CD8-positive, alpha-beta memory T cell (primary cell): ENCODE data around the gene ECT2L. TPM values are rescaled to one million over a fixed set of nuclear protein-coding genes. Genes with fewer than 3 reads are reported as not detected.

Source experiments
- CTCF ChIA-PET: fragments of 350-600 bp; sonication (Branson Sonifier 250); formaldehyde crosslinking; loops from one replicate; lab custom pipeline; 2021; ENCODE audit warnings: antibody characterized with exemption; lab: Charles Lee
- POLR2A ChIA-PET: fragments of 350-600 bp; sonication (Branson Sonifier 250); formaldehyde crosslinking; loops from one replicate; lab custom pipeline; 2021; ENCODE audit warnings: antibody characterized with exemption; lab: Charles Lee
- DNase-seq, 5 donors: peaks; one replicate each; pipeline versions ENCODE4 v3.0.0 to v3.0.0-alpha.2; 2020 to 2022; ENCODE audit warnings: mixed read lengths in 1 of 5
- H3K27ac ChIP-seq: one replicate; pipeline ENCODE4 v1.7.0; 2013; ENCODE audit warnings: low read depth, mild to moderate bottlenecking, low read length, moderate library complexity
- H3K27me3 ChIP-seq: 2 replicates; pipeline ENCODE4 v1.7.0; 2013; ENCODE audit warnings: low read length, mild to moderate bottlenecking; ENCODE audit not compliant: insufficient read depth, poor library complexity, severe bottlenecking
- H3K36me3 ChIP-seq: 2 replicates; pipeline ENCODE4 v1.7.0; 2013; ENCODE audit warnings: mild to moderate bottlenecking, low read length, moderate library complexity; ENCODE audit not compliant: insufficient read depth
- H3K4me1 ChIP-seq: 2 replicates; pipeline ENCODE4 v1.7.0; 2013; ENCODE audit warnings: mild to moderate bottlenecking, low read length, moderate library complexity; ENCODE audit not compliant: insufficient read depth
- H3K4me3 ChIP-seq: 2 replicates; pipeline ENCODE4 v1.7.0; 2013; ENCODE audit warnings: mild to moderate bottlenecking, low read length
- H3K9me3 ChIP-seq: 2 replicates; pipeline ENCODE4 v1.7.0; 2013; ENCODE audit warnings: mild to moderate bottlenecking, low read length
- H3K27ac Mint-ChIP-seq, 8 donors: one replicate each; pipeline ENCODE4 v1.8.0; 2020 to 2021; ENCODE audit warnings: mixed read lengths in 8 of 8, mild to moderate bottlenecking in 6 of 8, inconsistent platforms in 3 of 8, moderate library complexity in 3 of 8
- H3K27me3 Mint-ChIP-seq, 2 donors: one replicate each; pipeline ENCODE4 v1.8.0; 2020 to 2021; ENCODE audit warnings: mixed read lengths in 2 of 2, mild to moderate bottlenecking in 1 of 2, moderate library complexity in 1 of 2
- H3K36me3 Mint-ChIP-seq, 3 donors: one replicate each; pipeline ENCODE4 v1.8.0; 2020 to 2021; ENCODE audit warnings: mixed read lengths in 3 of 3, inconsistent platforms in 1 of 3, mild to moderate bottlenecking in 1 of 3
- H3K4me1 Mint-ChIP-seq, 3 donors: one replicate each; pipeline ENCODE4 v1.8.0; 2020 to 2021; ENCODE audit warnings: mixed read lengths in 3 of 3, inconsistent platforms in 1 of 3, mild to moderate bottlenecking in 1 of 3
- H3K4me3 Mint-ChIP-seq, 7 donors: one replicate each; pipeline ENCODE4 v1.8.0; 2020 to 2021; ENCODE audit warnings: mixed read lengths in 7 of 7, mild to moderate bottlenecking in 6 of 7, moderate library complexity in 4 of 7, inconsistent platforms in 2 of 7
- H3K9me3 Mint-ChIP-seq, 5 donors: one replicate each; pipeline ENCODE4 v1.8.0; 2020 to 2022; ENCODE audit warnings: mixed read lengths in 5 of 5, mild to moderate bottlenecking in 3 of 5, moderate library complexity in 2 of 5, inconsistent platforms in 1 of 5
- polyA plus RNA-seq: library from polyadenylated mRNA; unstranded; fragments of 300-500 nt; fragmentation: Illumina TruSeq; gene quantifications from one replicate; pipeline ENCODE4 v1.2.3, GENCODE V29; 2021
- total RNA-seq, 2 experiments: library from RNA; stranded (reverse); gene quantifications; one replicate each; pipeline ENCODE4 v1.2.3, GENCODE V29; 2021

Gene ECT2L
- total and polyA plus RNA-seq, 3 experiments from 2014 or later: 0.09 TPM; not detected in 2

- no peaks in the 10 kb centered on the region for H3K27me3 ChIP-seq
- Mint-ChIP-seq H3K4me3 (no peak overlapping the region), H3K36me3 (no peaks in the 10 kb centered on the region), H3K27me3 (no peaks in the 10 kb centered on the region), H3K27ac (no peak overlapping the region), H3K4me1 (peaks cover 0 to 6% (median 6%) of the 10 kb centered on the region in 3 donors), H3K9me3 (no peaks in the 10 kb centered on the region)
- H3K36me3 ChIP-seq: no peaks in the 10 kb centered on the region
- H3K4me3 ChIP-seq: no peak overlapping the region
- POLR2A ChIA-PET: no interaction called here
- no peak overlapping the region for H3K27ac ChIP-seq
- CTCF ChIA-PET: no interaction called here
- H3K4me1 ChIP-seq: no peaks in the 10 kb centered on the region
- no peaks in the 10 kb centered on the region for H3K9me3 ChIP-seq
- no peak for DNase-seq
These were observed 25.6 kb downstream of the ECT2L start for GRCh38 chr6:138821519-138821918.

- POLR2A ChIA-PET: no interaction called here
- no peaks in the 10 kb centered on the region for H3K36me3 ChIP-seq
- no peaks in the 10 kb centered on the region for H3K9me3 Mint-ChIP-seq
- no peaks in the 10 kb centered on the region for H3K27me3 ChIP-seq
- peak overlapping the region in 1 of 8 donors; percentile 40 for H3K27ac Mint-ChIP-seq
- H3K4me1 ChIP-seq: no peaks in the 10 kb centered on the region
- peaks cover 0 to 6% (median 6%) of the 10 kb centered on the region in 3 donors for H3K4me1 Mint-ChIP-seq
- DNase-seq: peak in 1 of 5 donors; percentile 42
- peaks cover 0 to 4% (median 0%) of the 10 kb centered on the region in 3 donors for H3K36me3 Mint-ChIP-seq
- H3K9me3 ChIP-seq: no peaks in the 10 kb centered on the region
- H3K27me3 Mint-ChIP-seq: peaks cover 0 to 2% of the 10 kb centered on the region in 2 donors
- no peak overlapping the region for H3K27ac ChIP-seq
- CTCF ChIA-PET: no interaction called here
- H3K4me3 Mint-ChIP-seq: no peak overlapping the region
- no peak overlapping the region for H3K4me3 ChIP-seq
These were observed 28.7 kb downstream of the ECT2L start for GRCh38 chr6:138824482-138825144.

GRCh38 chr6:138830248-138830647, 34.4 kb downstream of the ECT2L start:
- Histone ChIP-seq H3K36me3 (no peaks in the 10 kb centered on the region), H3K4me3 (no peak overlapping the region), H3K27me3 (no peaks in the 10 kb centered on the region), H3K4me1 (no peaks in the 10 kb centered on the region), H3K27ac (no peak overlapping the region), H3K9me3 (no peaks in the 10 kb centered on the region)
- H3K4me1 Mint-ChIP-seq: no peaks in the 10 kb centered on the region
- peaks cover 0 to 2% of the 10 kb centered on the region in 2 donors for H3K27me3 Mint-ChIP-seq
- peak overlapping the region in 1 of 8 donors; percentile 52 for H3K27ac Mint-ChIP-seq
- CTCF ChIA-PET: no interaction called here
- POLR2A ChIA-PET: no interaction called here
- H3K4me3 Mint-ChIP-seq: no peak overlapping the region
- H3K9me3 Mint-ChIP-seq: peaks cover 0 to 2% (median 0%) of the 10 kb centered on the region in 5 donors
- no peak for DNase-seq
- peaks cover 0 to 4% (median 2%) of the 10 kb centered on the region in 3 donors for H3K36me3 Mint-ChIP-seq

- Mint-ChIP-seq H3K9me3 (peaks cover 0 to 2% (median 0%) of the 10 kb centered on the region in 5 donors), H3K4me3 (no peak overlapping the region), H3K27ac (no peak overlapping the region), H3K27me3 (peaks cover 0 to 2% of the 10 kb centered on the region in 2 donors), H3K4me1 (no peaks in the 10 kb centered on the region), H3K36me3 (peaks cover 0 to 2% (median 0%) of the 10 kb centered on the region in 3 donors)
- H3K4me3 ChIP-seq: no peak overlapping the region
- POLR2A ChIA-PET: no interaction called here
- CTCF ChIA-PET: no interaction called here
- H3K27ac ChIP-seq: no peak overlapping the region
- DNase-seq: no peak
- H3K27me3 ChIP-seq: no peaks in the 10 kb centered on the region
- no peaks in the 10 kb centered on the region for H3K9me3 ChIP-seq
- no peaks in the 10 kb centered on the region for H3K4me1 ChIP-seq
- H3K36me3 ChIP-seq: no peaks in the 10 kb centered on the region
These were observed 36.3 kb downstream of the ECT2L start for GRCh38 chr6:138832182-138832581.

GRCh38 chr6:138833816-138834539, 38.1 kb downstream of the ECT2L start:
- H3K27me3 Mint-ChIP-seq: no peaks in the 10 kb centered on the region
- H3K36me3 Mint-ChIP-seq: peaks cover 0 to 2% (median 0%) of the 10 kb centered on the region in 3 donors
- DNase-seq: no peak
- H3K27me3 ChIP-seq: no peaks in the 10 kb centered on the region
- H3K4me3 ChIP-seq: no peak overlapping the region
- H3K27ac Mint-ChIP-seq: no peak overlapping the region
- H3K27ac ChIP-seq: no peak overlapping the region
- no peaks in the 10 kb centered on the region for H3K36me3 ChIP-seq
- H3K4me3 Mint-ChIP-seq: no peak overlapping the region
- CTCF ChIA-PET: interaction anchor here (1.1 kb wide), 1 partner anchor 154 kb away, joined by 3 read pairs; the partner anchor contains the start of gene REPS1
- POLR2A ChIA-PET: no interaction called here
- H3K9me3 ChIP-seq: no peaks in the 10 kb centered on the region
- no peaks in the 10 kb centered on the region for H3K4me1 ChIP-seq
- H3K9me3 Mint-ChIP-seq: peaks cover 0 to 2% (median 0%) of the 10 kb centered on the region in 5 donors
- no peaks in the 10 kb centered on the region for H3K4me1 Mint-ChIP-seq

GRCh38 chr6:138837246-138837645, 41.4 kb downstream of the ECT2L start:
- no peaks in the 10 kb centered on the region for H3K36me3 ChIP-seq
- H3K4me3 ChIP-seq: no peak overlapping the region
- Mint-ChIP-seq H3K27me3 (no peaks in the 10 kb centered on the region), H3K27ac (peak overlapping the region in 1 of 8 donors; percentile 83), H3K36me3 (peaks cover 0 to 4% (median 2%) of the 10 kb centered on the region in 3 donors), H3K4me3 (no peak overlapping the region), H3K4me1 (no peaks in the 10 kb centered on the region), H3K9me3 (peaks cover 0 to 3% (median 0%) of the 10 kb centered on the region in 5 donors)
- H3K9me3 ChIP-seq: no peaks in the 10 kb centered on the region
- no peaks in the 10 kb centered on the region for H3K27me3 ChIP-seq
- no peak overlapping the region for H3K27ac ChIP-seq
- DNase-seq: no peak
- ChIA-PET POLR2A (no interaction called here), CTCF (no interaction called here)
- no peaks in the 10 kb centered on the region for H3K4me1 ChIP-seq

GRCh38 chr6:138844192-138844591, 48.3 kb downstream of the ECT2L start:
- H3K27me3 Mint-ChIP-seq: peaks cover 0 to 3% of the 10 kb centered on the region in 2 donors
- H3K27ac Mint-ChIP-seq: peak overlapping the region in 1 of 8 donors; percentile 25
- H3K27ac ChIP-seq: no peak overlapping the region
- H3K4me3 Mint-ChIP-seq: no peak overlapping the region
- H3K36me3 Mint-ChIP-seq: peaks cover 0 to 4% (median 2%) of the 10 kb centered on the region in 3 donors
- no peak for DNase-seq
- H3K9me3 Mint-ChIP-seq: peaks cover 0 to 3% (median 0%) of the 10 kb centered on the region in 5 donors
- no peak overlapping the region for H3K4me3 ChIP-seq
- no peaks in the 10 kb centered on the region for H3K4me1 Mint-ChIP-seq
- no peaks in the 10 kb centered on the region for H3K4me1 ChIP-seq
- ChIA-PET CTCF (no interaction called here), POLR2A (no interaction called here)
- no peaks in the 10 kb centered on the region for H3K36me3 ChIP-seq
- no peaks in the 10 kb centered on the region for H3K27me3 ChIP-seq
- H3K9me3 ChIP-seq: no peaks in the 10 kb centered on the region

GRCh38 chr6:138847884-138848283, 52.0 kb downstream of the ECT2L start:
- H3K9me3 Mint-ChIP-seq: no peaks in the 10 kb centered on the region
- Histone ChIP-seq H3K36me3 (no peaks in the 10 kb centered on the region), H3K4me1 (no peaks in the 10 kb centered on the region), H3K27me3 (no peaks in the 10 kb centered on the region), H3K4me3 (no peak overlapping the region), H3K27ac (no peak overlapping the region), H3K9me3 (no peaks in the 10 kb centered on the region)
- CTCF ChIA-PET: no interaction called here
- peaks cover 2 to 10% of the 10 kb centered on the region in 2 donors for H3K27me3 Mint-ChIP-seq
- POLR2A ChIA-PET: no interaction called here
- no peak overlapping the region for H3K4me3 Mint-ChIP-seq
- DNase-seq: no peak
- H3K36me3 Mint-ChIP-seq: no peaks in the 10 kb centered on the region
- no peaks in the 10 kb centered on the region for H3K4me1 Mint-ChIP-seq
- H3K27ac Mint-ChIP-seq: no peak overlapping the region
